IMR-90 (cell line): ENCODE results near the gene ZC3H4. TPM values are rescaled to one million over a fixed set of nuclear protein-coding genes. Genes with fewer than 3 reads are reported as not detected.

ENCODE experiments used
- ATAC-seq: fragments of 200-7000 bp; cut with Tn5 transposase; 2 replicates; pipeline ENCODE4 v1.9.1; 2020; ENCODE audit warnings: low read depth, mild to moderate bottlenecking, moderate library complexity
- BruUV-seq: library from RNA; stranded (reverse); fragments of 400-500 nt; replicated peaks from 2 replicates; lab custom pipeline; 2021; lab: Mats Ljungman, UMichigan
- CTCF ChIA-PET: fragments of 300-600 bp; formaldehyde crosslinking; extraction: SDS; loops from one replicate; lab custom pipeline; 2021; ENCODE audit warnings: antibody characterized with exemption; lab: Yijun Ruan, JAX
- POLR2A ChIA-PET: fragments of 300-600 bp; sonication (Branson Sonifier 250); formaldehyde crosslinking; loops from one replicate; lab custom pipeline; 2022; ENCODE audit warnings: antibody characterized with exemption; ENCODE audit not compliant: unreplicated experiment; lab: Charles Lee
- DNase-seq: peaks from one replicate; pipeline ENCODE4 v3.0.0; 2013
- H2AFZ ChIP-seq: replicated peaks from 2 replicates; pipeline ENCODE3; 2013; ENCODE audit warnings: low read length, mild to moderate bottlenecking; ENCODE audit not compliant: poor library complexity
- H2AK5ac ChIP-seq: 2 replicates; pipeline ENCODE4 v1.6.1; 2013; ENCODE audit warnings: low read depth, low read length, inconsistent platforms
- H2AK9ac ChIP-seq: replicated peaks from 2 replicates; pipeline ENCODE3; 2013; ENCODE audit warnings: mild to moderate bottlenecking, low read depth, low read length, moderate library complexity; ENCODE audit not compliant: poor library complexity
- H2BK120ac ChIP-seq: 2 replicates; pipeline ENCODE4 v1.6.1; 2013; ENCODE audit warnings: low read depth, low read length, inconsistent platforms
- H2BK15ac ChIP-seq: 3 replicates; pipeline ENCODE4 v1.6.1; 2013; ENCODE audit warnings: low read depth, low read length, inconsistent platforms
- H2BK20ac ChIP-seq: 2 replicates; pipeline ENCODE4 v1.6.1; 2013; ENCODE audit warnings: low read depth, mild to moderate bottlenecking, inconsistent platforms, low read length, moderate library complexity
- H2BK5ac ChIP-seq: 2 replicates; pipeline ENCODE4 v1.6.1; 2013; ENCODE audit warnings: mild to moderate bottlenecking, low read depth, low read length, inconsistent platforms; ENCODE audit not compliant: poor library complexity, severe bottlenecking
- H3K14ac ChIP-seq: replicated peaks from 2 replicates; pipeline ENCODE4 v1.6.1; 2013; ENCODE audit warnings: low read depth, low read length, inconsistent platforms
- H3K18ac ChIP-seq: 2 replicates; pipeline ENCODE4 v1.6.1; 2013; ENCODE audit warnings: low read depth, low read length, control low read depth
- H3K23ac ChIP-seq: 2 replicates; pipeline ENCODE4 v1.6.1; 2013; ENCODE audit warnings: low read depth, low read length, inconsistent platforms
- H3K27ac ChIP-seq: 2 replicates; pipeline ENCODE4 v1.5.1; 2013; ENCODE audit warnings: mild to moderate bottlenecking, control low read depth, low read length; ENCODE audit not compliant: insufficient read depth
- H3K27me3 ChIP-seq: 2 replicates; pipeline ENCODE4 v1.6.1; 2013; ENCODE audit warnings: low read length; ENCODE audit not compliant: control insufficient read depth, insufficient read depth
- H3K36me3 ChIP-seq: 2 replicates; pipeline ENCODE4 v1.6.1; 2013; ENCODE audit warnings: low read length, mixed read lengths; ENCODE audit not compliant: control insufficient read depth, insufficient read depth
- H3K4ac ChIP-seq: 2 replicates; pipeline ENCODE4 v1.6.1; 2013; ENCODE audit warnings: low read depth, low read length, inconsistent platforms
- H3K4me1 ChIP-seq: 2 replicates; pipeline ENCODE4 v1.6.1; 2013; ENCODE audit warnings: low read length, mixed read lengths; ENCODE audit not compliant: control insufficient read depth, insufficient read depth
- H3K4me2 ChIP-seq: 2 replicates; pipeline ENCODE4 v1.6.1; 2013; ENCODE audit warnings: low read depth, mild to moderate bottlenecking, control low read depth, low read length, moderate library complexity
- H3K4me3 ChIP-seq: 2 replicates; pipeline ENCODE4 v1.5.1; 2013; ENCODE audit warnings: low read depth, mild to moderate bottlenecking, control low read depth, low read length, moderate library complexity; ENCODE audit not compliant: insufficient read depth
- H3K56ac ChIP-seq: 2 replicates; pipeline ENCODE4 v1.6.1; 2013; ENCODE audit warnings: low read length, inconsistent platforms; ENCODE audit not compliant: insufficient read depth; ENCODE audit errors: extremely low read depth
- H3K79me1 ChIP-seq, 2 experiments: 2 replicates each; pipeline ENCODE4 v1.6.1; 2013; ENCODE audit warnings: low read length in 2 of 2, inconsistent platforms in 1 of 2, low read depth in 1 of 2
- H3K9ac ChIP-seq: 2 replicates; pipeline ENCODE4 v1.6.1; 2013; ENCODE audit warnings: low read depth, low read length, control low read depth
- H3K9me1 ChIP-seq: 2 replicates; pipeline ENCODE4 v1.6.1; 2013; ENCODE audit warnings: low read length, inconsistent platforms; ENCODE audit not compliant: insufficient read depth
- H3K9me3 ChIP-seq: 2 replicates; pipeline ENCODE4 v1.6.1; 2013; ENCODE audit warnings: low read length; ENCODE audit not compliant: control insufficient read depth, insufficient read depth
- H4K20me1 ChIP-seq: 2 replicates; pipeline ENCODE4 v1.6.1; 2013; ENCODE audit warnings: low read length, inconsistent platforms; ENCODE audit not compliant: insufficient read depth
- H4K5ac ChIP-seq: 2 replicates; pipeline ENCODE4 v1.6.1; 2013; ENCODE audit warnings: mild to moderate bottlenecking, low read depth, low read length, control low read depth
- H4K8ac ChIP-seq, 2 experiments: 2 replicates each; pipeline ENCODE4 v1.6.1; 2013; ENCODE audit warnings: low read depth in 2 of 2, low read length in 2 of 2, control low read depth in 1 of 2, inconsistent platforms in 1 of 2
- H4K91ac ChIP-seq: 2 replicates; pipeline ENCODE4 v1.6.1; 2013; ENCODE audit warnings: low read depth, low read length, inconsistent platforms; ENCODE audit not compliant: insufficient read depth
- CEBPB ChIP-seq: IDR thresholded peaks from 2 replicates; pipeline ENCODE4 v1.6.1; 2012; ENCODE audit warnings: low read depth, low read length, improper control_type of control experiment
- CHD1 ChIP-seq: IDR thresholded peaks from 2 replicates; pipeline ENCODE4 v1.6.1; 2012; ENCODE audit warnings: low read depth, low read length, improper control_type of control experiment
- CTCF ChIP-seq: conservative IDR thresholded peaks from 2 replicates; pipeline ENCODE4 v1.5.1; 2012; ENCODE audit warnings: mild to moderate bottlenecking, low read depth, low read length, improper control_type of control experiment
- FOS ChIP-seq: fragments of 150-350 bp; IDR thresholded peaks from 2 replicates; pipeline ENCODE4 v1.6.1; 2016; ENCODE audit warnings: low read depth, low read length
- MAFK ChIP-seq: IDR thresholded peaks from 2 replicates; pipeline ENCODE4 v1.6.1; 2012; ENCODE audit warnings: low read depth, low read length, improper control_type of control experiment
- MAZ ChIP-seq: IDR thresholded peaks from 2 replicates; pipeline ENCODE4 v1.6.1; 2012; ENCODE audit warnings: low read depth, mild to moderate bottlenecking, low read length, improper control_type of control experiment, moderate library complexity, borderline replicate concordance
- MXI1 ChIP-seq: IDR thresholded peaks from 2 replicates; pipeline ENCODE4 v1.6.1; 2012; ENCODE audit warnings: low read depth, mild to moderate bottlenecking, low read length, moderate library complexity, borderline replicate concordance
- NFE2L2 ChIP-seq: fragments of 150-350 bp; IDR thresholded peaks from 2 replicates; pipeline ENCODE4 v1.6.1; 2016; ENCODE audit warnings: low read depth, mild to moderate bottlenecking, low read length
- POLR2A ChIP-seq: IDR thresholded peaks from 2 replicates; pipeline ENCODE4 v1.6.1; 2012; ENCODE audit warnings: mild to moderate bottlenecking, low read depth, low read length
- RAD21 ChIP-seq: IDR thresholded peaks from 2 replicates; pipeline ENCODE4 v1.6.1; 2012; ENCODE audit warnings: low read length, improper control_type of control experiment
- RCOR1 ChIP-seq: IDR thresholded peaks from 2 replicates; pipeline ENCODE4 v1.6.1; 2012; ENCODE audit warnings: mild to moderate bottlenecking, low read length, improper control_type of control experiment; ENCODE audit not compliant: insufficient replicate concordance
- RFX5 ChIP-seq: IDR thresholded peaks from 2 replicates; pipeline ENCODE4 v1.8.0; 2012; ENCODE audit warnings: low read depth, mild to moderate bottlenecking, low read length, moderate library complexity
- SMC3 ChIP-seq: fragments of 150-350 bp; IDR thresholded peaks from 2 replicates; pipeline ENCODE4 v1.6.1; 2016; ENCODE audit warnings: low read depth, mild to moderate bottlenecking, antibody characterized with exemption, low read length, moderate library complexity
- USF2 ChIP-seq: fragments of 150-350 bp; IDR thresholded peaks from 2 replicates; pipeline ENCODE4 v1.6.1; 2017; ENCODE audit warnings: mild to moderate bottlenecking, antibody characterized with exemption, low read length, low read depth
- WGBS, 2 experiments: methylation state at CpG; one replicate each; pipeline versions ENCODE4 v1.1.5 to v1.1.7; 2013; ENCODE audit warnings: missing lambda C conversion rate in 2 of 2; ENCODE audit not compliant: insufficient read length in 1 of 2; ENCODE audit errors: extremely low coverage in 2 of 2; 5-methylcytosine and 5-hydroxymethylcytosine counted together
- dilution Hi-C: fragments of 300-500 bp; cut with HindIII; formaldehyde crosslinking; loops from one replicate; pipeline ENCODE4 v1.14.3; 2018; ENCODE audit warnings: low sequenced_read_pairs; ENCODE audit not compliant: unreplicated experiment
- in situ Hi-C: fragments of 300-500 bp; cut with MboI; formaldehyde crosslinking; loops from 3 replicates; pipeline ENCODE4 v1.14.3; 2019; ENCODE audit warnings: low sequenced_read_pairs, inconsistent platforms, mixed read lengths
- intact Hi-C: fragments of 100-400 bp; cut with micrococcal nuclease; formaldehyde crosslinking; loops from 2 replicates; pipeline ENCODE4 v1.10.0; 2022
- polyA plus RNA-seq, 3 experiments: library from polyadenylated mRNA; depleted of rRNA; stranded (reverse); fragments of >200 nt; gene quantifications; 2 replicates each; pipeline ENCODE4 v1.2.3, GENCODE V29; 2012; ENCODE audit warnings: low replicate concordance in 1 of 3
- total RNA-seq: library from RNA; depleted of rRNA; stranded (reverse); fragments of >200 nt; gene quantifications from 2 replicates; pipeline ENCODE4 v1.2.3, GENCODE V29; 2012

ZC3H4 gene
- total and polyA plus RNA-seq, 2 of the 4 experiments (the other 2 are of a cell fraction), result 3.9 to 8.9 TPM

GRCh38 chr19:47107202-47107952 is 6.2 kb downstream of the ZC3H4 start:
- H3K4me2 ChIP-seq, result peak overlapping the region; percentile 78
- H3K23ac ChIP-seq, result peak overlapping the region; percentile 55; the same call in 1 of the 2 replicates
- peaks cover 17% of the 10 kb centered on the region for H3K9me1 ChIP-seq
- no peak overlapping the region for H2AFZ ChIP-seq
- H2BK20ac ChIP-seq, result no peak overlapping the region
- H3K18ac ChIP-seq, result peak overlapping the region; percentile 68; the same call in 1 of the 2 replicates
- ATAC-seq, result no peak
- ChIA-PET CTCF (interaction anchor here (1.1 kb wide), 1 partner anchor 136 kb away, joined by 3 read pairs; no protein-coding TSS in a partner anchor), POLR2A (no interaction called here)
- peak overlapping the region; percentile 29 for H2AK9ac ChIP-seq
- peak overlapping the region; percentile 22; the same call in 1 of the 2 replicates for H2AK5ac ChIP-seq
- peaks cover 2% of the 10 kb centered on the region for H3K36me3 ChIP-seq
- peaks cover 25% of the 10 kb centered on the region for H3K4me1 ChIP-seq
- no peak overlapping the region for H2BK15ac ChIP-seq
- dilution Hi-C loops (no loop called here), intact Hi-C loops (no loop called here), in situ Hi-C loops (no loop called here)
- no peak overlapping the region for H3K4me3 ChIP-seq
- peak overlapping the region; percentile 59 for H3K14ac ChIP-seq
- H4K91ac ChIP-seq, result no peak overlapping the region
- H3K27ac ChIP-seq, result peak overlapping the region; percentile 67
- peak overlapping the region; percentile 82 for H4K5ac ChIP-seq
- H2BK5ac ChIP-seq, result peak overlapping the region; percentile 71
- peak; percentile 45 for DNase-seq
- H3K79me1 ChIP-seq, result peaks cover 20 to 81% of the 10 kb centered on the region in 2 experiments
- H3K27me3 ChIP-seq, result no peaks in the 10 kb centered on the region
- H3K56ac ChIP-seq, result no peak overlapping the region
- BruUV-seq, result no TSS peak
- peak overlapping the region; percentile 18 for H3K9ac ChIP-seq
- peak overlapping the region in 1 of 2 experiments; percentile 51; a peak in 2 of 4 replicates for H4K8ac ChIP-seq
- H2BK120ac ChIP-seq, result no peak overlapping the region
- peak overlapping the region; percentile 13 for H3K4ac ChIP-seq
- peaks cover 41% of the 10 kb centered on the region; the same call in 1 of the 2 replicates for H4K20me1 ChIP-seq
- H3K9me3 ChIP-seq, result no peaks in the 10 kb centered on the region
- WGBS, 2 experiments, result 40% methylated on average over 2 of the region's 9 CpGs; no CpG with 5 or more reads in 1 of the 2 experiments
- TF ChIP-seq RFX5, result no peak
- no peak for TF ChIP-seq MAZ
- no peak for TF ChIP-seq CHD1
- TF ChIP-seq USF2, result no peak
- no peak for TF ChIP-seq FOS
- no peak for TF ChIP-seq POLR2A
- TF ChIP-seq CEBPB, result no peak
- no peak for TF ChIP-seq SMC3
- TF ChIP-seq RCOR1, result no peak
- TF ChIP-seq NFE2L2, result no peak
- no peak for TF ChIP-seq CTCF
- TF ChIP-seq RAD21, result no peak
- TF ChIP-seq MXI1, result no peak
- no peak for TF ChIP-seq MAFK
